ENCODE data around the gene SLC39A5.
"Not testable (repeated sequence)": the region's sequence is repeated elsewhere in the genome, so short reads cannot be mapped to it uniquely, and the experiment has no call there.

- TF ChIP-seq CTCF, POLR2A (IDR thresholded peaks at IDR 0.05): not testable (repeated sequence)
Observed at GRCh38 chr12:56196818-56197550, 32.9 kb upstream of the SLC39A5 start.

All from lower leg skin (tissue), 3 donors.